IMR-90 (cell line): ENCODE measurements around the gene HCRTR1. TPM values are rescaled to one million over a fixed set of nuclear protein-coding genes. Genes with fewer than 3 reads are reported as not detected.
A peak's percentile ranks its signal among the peaks of the same experiment; 100 is the strongest.

Experiments
- ATAC-seq: fragments of 200-7000 bp; cut with Tn5 transposase; 2 replicates; pipeline ENCODE4 v1.9.1; 2020; ENCODE audit warnings: low read depth, mild to moderate bottlenecking, moderate library complexity
- BruUV-seq: library from RNA; stranded (reverse); fragments of 400-500 nt; replicated peaks from 2 replicates; lab custom pipeline; 2021; lab: Mats Ljungman, UMichigan
- CTCF ChIA-PET: fragments of 300-600 bp; formaldehyde crosslinking; extraction: SDS; loops from one replicate; lab custom pipeline; 2021; ENCODE audit warnings: antibody characterized with exemption; lab: Yijun Ruan, JAX
- POLR2A ChIA-PET: fragments of 300-600 bp; sonication (Branson Sonifier 250); formaldehyde crosslinking; loops from one replicate; lab custom pipeline; 2022; ENCODE audit warnings: antibody characterized with exemption; ENCODE audit not compliant: unreplicated experiment; lab: Charles Lee
- DNase-seq: peaks from one replicate; pipeline ENCODE4 v3.0.0; 2013
- H2AFZ ChIP-seq: replicated peaks from 2 replicates; pipeline ENCODE3; 2013; ENCODE audit warnings: low read length, mild to moderate bottlenecking; ENCODE audit not compliant: poor library complexity
- H2AK5ac ChIP-seq: 2 replicates; pipeline ENCODE4 v1.6.1; 2013; ENCODE audit warnings: low read depth, low read length, inconsistent platforms
- H2AK9ac ChIP-seq: replicated peaks from 2 replicates; pipeline ENCODE3; 2013; ENCODE audit warnings: mild to moderate bottlenecking, low read depth, low read length, moderate library complexity; ENCODE audit not compliant: poor library complexity
- H2BK120ac ChIP-seq: 2 replicates; pipeline ENCODE4 v1.6.1; 2013; ENCODE audit warnings: low read depth, low read length, inconsistent platforms
- H2BK15ac ChIP-seq: 3 replicates; pipeline ENCODE4 v1.6.1; 2013; ENCODE audit warnings: low read depth, low read length, inconsistent platforms
- H2BK20ac ChIP-seq: 2 replicates; pipeline ENCODE4 v1.6.1; 2013; ENCODE audit warnings: low read depth, mild to moderate bottlenecking, inconsistent platforms, low read length, moderate library complexity
- H2BK5ac ChIP-seq: 2 replicates; pipeline ENCODE4 v1.6.1; 2013; ENCODE audit warnings: mild to moderate bottlenecking, low read depth, low read length, inconsistent platforms; ENCODE audit not compliant: poor library complexity, severe bottlenecking
- H3K14ac ChIP-seq: replicated peaks from 2 replicates; pipeline ENCODE4 v1.6.1; 2013; ENCODE audit warnings: low read depth, low read length, inconsistent platforms
- H3K18ac ChIP-seq: 2 replicates; pipeline ENCODE4 v1.6.1; 2013; ENCODE audit warnings: low read depth, low read length, control low read depth
- H3K23ac ChIP-seq: 2 replicates; pipeline ENCODE4 v1.6.1; 2013; ENCODE audit warnings: low read depth, low read length, inconsistent platforms
- H3K27ac ChIP-seq: 2 replicates; pipeline ENCODE4 v1.5.1; 2013; ENCODE audit warnings: mild to moderate bottlenecking, control low read depth, low read length; ENCODE audit not compliant: insufficient read depth
- H3K27me3 ChIP-seq: 2 replicates; pipeline ENCODE4 v1.6.1; 2013; ENCODE audit warnings: low read length; ENCODE audit not compliant: control insufficient read depth, insufficient read depth
- H3K36me3 ChIP-seq: 2 replicates; pipeline ENCODE4 v1.6.1; 2013; ENCODE audit warnings: low read length, mixed read lengths; ENCODE audit not compliant: control insufficient read depth, insufficient read depth
- H3K4ac ChIP-seq: 2 replicates; pipeline ENCODE4 v1.6.1; 2013; ENCODE audit warnings: low read depth, low read length, inconsistent platforms
- H3K4me1 ChIP-seq: 2 replicates; pipeline ENCODE4 v1.6.1; 2013; ENCODE audit warnings: low read length, mixed read lengths; ENCODE audit not compliant: control insufficient read depth, insufficient read depth
- H3K4me2 ChIP-seq: 2 replicates; pipeline ENCODE4 v1.6.1; 2013; ENCODE audit warnings: low read depth, mild to moderate bottlenecking, control low read depth, low read length, moderate library complexity
- H3K4me3 ChIP-seq: 2 replicates; pipeline ENCODE4 v1.5.1; 2013; ENCODE audit warnings: low read depth, mild to moderate bottlenecking, control low read depth, low read length, moderate library complexity; ENCODE audit not compliant: insufficient read depth
- H3K56ac ChIP-seq: 2 replicates; pipeline ENCODE4 v1.6.1; 2013; ENCODE audit warnings: low read length, inconsistent platforms; ENCODE audit not compliant: insufficient read depth; ENCODE audit errors: extremely low read depth
- H3K79me1 ChIP-seq, 2 experiments: 2 replicates each; pipeline ENCODE4 v1.6.1; 2013; ENCODE audit warnings: low read length in 2 of 2, inconsistent platforms in 1 of 2, low read depth in 1 of 2
- H3K9ac ChIP-seq: 2 replicates; pipeline ENCODE4 v1.6.1; 2013; ENCODE audit warnings: low read depth, low read length, control low read depth
- H3K9me1 ChIP-seq: 2 replicates; pipeline ENCODE4 v1.6.1; 2013; ENCODE audit warnings: low read length, inconsistent platforms; ENCODE audit not compliant: insufficient read depth
- H3K9me3 ChIP-seq: 2 replicates; pipeline ENCODE4 v1.6.1; 2013; ENCODE audit warnings: low read length; ENCODE audit not compliant: control insufficient read depth, insufficient read depth
- H4K20me1 ChIP-seq: 2 replicates; pipeline ENCODE4 v1.6.1; 2013; ENCODE audit warnings: low read length, inconsistent platforms; ENCODE audit not compliant: insufficient read depth
- H4K5ac ChIP-seq: 2 replicates; pipeline ENCODE4 v1.6.1; 2013; ENCODE audit warnings: mild to moderate bottlenecking, low read depth, low read length, control low read depth
- H4K8ac ChIP-seq, 2 experiments: 2 replicates each; pipeline ENCODE4 v1.6.1; 2013; ENCODE audit warnings: low read depth in 2 of 2, low read length in 2 of 2, control low read depth in 1 of 2, inconsistent platforms in 1 of 2
- H4K91ac ChIP-seq: 2 replicates; pipeline ENCODE4 v1.6.1; 2013; ENCODE audit warnings: low read depth, low read length, inconsistent platforms; ENCODE audit not compliant: insufficient read depth
- BHLHE40 ChIP-seq: fragments of 150-350 bp; IDR thresholded peaks from 2 replicates; pipeline ENCODE4 v1.6.1; 2016; ENCODE audit warnings: mild to moderate bottlenecking, low read depth, low read length
- FOS ChIP-seq: fragments of 150-350 bp; IDR thresholded peaks from 2 replicates; pipeline ENCODE4 v1.6.1; 2016; ENCODE audit warnings: low read depth, low read length
- MAFK ChIP-seq: IDR thresholded peaks from 2 replicates; pipeline ENCODE4 v1.6.1; 2012; ENCODE audit warnings: low read depth, low read length, improper control_type of control experiment
- POLR2A ChIP-seq: IDR thresholded peaks from 2 replicates; pipeline ENCODE4 v1.6.1; 2012; ENCODE audit warnings: mild to moderate bottlenecking, low read depth, low read length
- RAD21 ChIP-seq: IDR thresholded peaks from 2 replicates; pipeline ENCODE4 v1.6.1; 2012; ENCODE audit warnings: low read length, improper control_type of control experiment
- RCOR1 ChIP-seq: IDR thresholded peaks from 2 replicates; pipeline ENCODE4 v1.6.1; 2012; ENCODE audit warnings: mild to moderate bottlenecking, low read length, improper control_type of control experiment; ENCODE audit not compliant: insufficient replicate concordance
- RFX5 ChIP-seq: IDR thresholded peaks from 2 replicates; pipeline ENCODE4 v1.8.0; 2012; ENCODE audit warnings: low read depth, mild to moderate bottlenecking, low read length, moderate library complexity
- USF2 ChIP-seq: fragments of 150-350 bp; IDR thresholded peaks from 2 replicates; pipeline ENCODE4 v1.6.1; 2017; ENCODE audit warnings: mild to moderate bottlenecking, antibody characterized with exemption, low read length, low read depth
- WGBS, 2 experiments: methylation state at CpG; one replicate each; pipeline versions ENCODE4 v1.1.5 to v1.1.7; 2013; ENCODE audit warnings: missing lambda C conversion rate in 2 of 2; ENCODE audit not compliant: insufficient read length in 1 of 2; ENCODE audit errors: extremely low coverage in 2 of 2; 5-methylcytosine and 5-hydroxymethylcytosine counted together
- dilution Hi-C: fragments of 300-500 bp; cut with HindIII; formaldehyde crosslinking; loops from one replicate; pipeline ENCODE4 v1.14.3; 2018; ENCODE audit warnings: low sequenced_read_pairs; ENCODE audit not compliant: unreplicated experiment
- in situ Hi-C: fragments of 300-500 bp; cut with MboI; formaldehyde crosslinking; loops from 3 replicates; pipeline ENCODE4 v1.14.3; 2019; ENCODE audit warnings: low sequenced_read_pairs, inconsistent platforms, mixed read lengths
- intact Hi-C: fragments of 100-400 bp; cut with micrococcal nuclease; formaldehyde crosslinking; loops from 2 replicates; pipeline ENCODE4 v1.10.0; 2022
- polyA plus RNA-seq, 3 experiments: library from polyadenylated mRNA; depleted of rRNA; stranded (reverse); fragments of >200 nt; gene quantifications; 2 replicates each; pipeline ENCODE4 v1.2.3, GENCODE V29; 2012; ENCODE audit warnings: low replicate concordance in 1 of 3
- total RNA-seq: library from RNA; depleted of rRNA; stranded (reverse); fragments of >200 nt; gene quantifications from 2 replicates; pipeline ENCODE4 v1.2.3, GENCODE V29; 2012
- TF ChIP-seq, protein P1 (sequence below): fragments of 150-350 bp; IDR thresholded peaks from 2 replicates; pipeline ENCODE4 v1.6.1; 2016; ENCODE audit warnings: low read depth, mild to moderate bottlenecking, low read length, moderate library complexity, borderline replicate concordance

The HCRTR1 gene
- total and polyA plus RNA-seq, 2 of the 4 experiments (the other 2 are of a cell fraction) = not detected

DNA sequence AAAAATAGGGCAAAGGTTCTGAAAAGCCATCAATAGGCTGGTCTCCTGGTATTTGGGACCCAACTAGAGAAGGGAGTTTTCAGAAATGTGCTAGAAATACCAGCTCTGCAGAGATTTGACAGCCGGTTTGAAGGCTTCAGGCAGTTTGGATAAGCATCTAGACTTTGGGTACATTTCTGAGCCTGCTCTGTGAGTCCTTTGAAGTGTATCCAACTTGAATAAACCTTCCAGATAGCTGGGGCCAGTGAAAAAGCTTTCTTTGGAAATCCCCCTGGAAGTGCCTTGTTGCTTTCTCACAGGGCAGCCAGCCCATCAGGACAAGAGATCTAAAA is 33.6 kb downstream of the HCRTR1 start:
- POLR2A ChIA-PET = no interaction called here
- Histone ChIP-seq H3K9me3 (no peaks in the 10 kb centered on the region), H3K56ac (no peak overlapping the region), H4K8ac (no peak overlapping the region), H3K14ac (no peak overlapping the region), H2AK5ac (no peak overlapping the region), H2BK20ac (no peak overlapping the region), H3K27me3 (no peaks in the 10 kb centered on the region), H3K9me1 (no peaks in the 10 kb centered on the region), H4K20me1 (no peaks in the 10 kb centered on the region), H3K36me3 (peaks cover 36% of the 10 kb centered on the region), H2AFZ (no peak overlapping the region), H4K91ac (no peak overlapping the region), H3K9ac (no peak overlapping the region), H2BK15ac (no peak overlapping the region), H3K18ac (no peak overlapping the region), H4K5ac (no peak overlapping the region), H2AK9ac (no peak overlapping the region), H3K4me3 (no peak overlapping the region), H3K4ac (no peak overlapping the region), H3K23ac (no peak overlapping the region), H2BK120ac (no peak overlapping the region), H2BK5ac (no peak overlapping the region), H3K4me2 (no peak overlapping the region), H3K79me1 (peaks cover 0 to 2% of the 10 kb centered on the region in 2 experiments; a peak in 3 of 4 replicates), H3K4me1 (peaks cover 2% of the 10 kb centered on the region; the same call in 1 of the 2 replicates), H3K27ac (no peak overlapping the region)
- intact Hi-C loops (no loop called here), in situ Hi-C loops (no loop called here), dilution Hi-C loops (no loop called here)
- no TSS peak for BruUV-seq
- ATAC-seq (no peak), DNase-seq (peak; percentile 59)
- CTCF ChIA-PET = interaction anchor here (1.6 kb wide), 1 partner anchor 95 kb away, joined by 6 read pairs; no protein-coding TSS in a partner anchor
- TF ChIP-seq RCOR1 = no peak
- TF ChIP-seq RAD21 = no peak
- no peak for TF ChIP-seq RFX5
- TF ChIP-seq POLR2A = no peak
- TF ChIP-seq BHLHE40 = no peak
- TF ChIP-seq, protein P1, sequence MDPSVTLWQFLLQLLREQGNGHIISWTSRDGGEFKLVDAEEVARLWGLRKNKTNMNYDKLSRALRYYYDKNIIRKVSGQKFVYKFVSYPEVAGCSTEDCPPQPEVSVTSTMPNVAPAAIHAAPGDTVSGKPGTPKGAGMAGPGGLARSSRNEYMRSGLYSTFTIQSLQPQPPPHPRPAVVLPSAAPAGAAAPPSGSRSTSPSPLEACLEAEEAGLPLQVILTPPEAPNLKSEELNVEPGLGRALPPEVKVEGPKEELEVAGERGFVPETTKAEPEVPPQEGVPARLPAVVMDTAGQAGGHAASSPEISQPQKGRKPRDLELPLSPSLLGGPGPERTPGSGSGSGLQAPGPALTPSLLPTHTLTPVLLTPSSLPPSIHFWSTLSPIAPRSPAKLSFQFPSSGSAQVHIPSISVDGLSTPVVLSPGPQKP = no peak
- TF ChIP-seq MAFK = no peak
- no peak for TF ChIP-seq FOS
- TF ChIP-seq USF2 = no peak
- no CpG with 5 or more reads among the region's 1 CpG for WGBS, 2 experiments
